SK-N-SH treated with all-trans-retinoic acid at 6 μM for 48 hours (cell line): Measurements from ENCODE around the gene WDR19.

Experiments used
- ATAC-seq: fragments of 200-7000 bp; cut with Tn5 transposase; 3 replicates; pipeline ENCODE4 v1.9.1; 2020; ENCODE audit warnings: mild to moderate bottlenecking, moderate library complexity
- ARNTL ChIP-seq: fragments of 450-650 bp; formaldehyde crosslinking; IDR thresholded peaks from 2 replicates; pipeline ENCODE4 v1.5.0; 2020; ENCODE audit warnings: low read depth, mild to moderate bottlenecking, moderate library complexity, borderline replicate concordance
- BACH2 ChIP-seq: fragments of 250-450 bp; sonication (Bioruptor Pico); IDR thresholded peaks from 2 replicates; pipeline ENCODE4 v1.9.0; 2021; ENCODE audit warnings: mild to moderate bottlenecking, borderline replicate concordance
- CSDC2 ChIP-seq: fragments of 250-450 bp; sonication (Bioruptor Pico); IDR thresholded peaks from 2 replicates; pipeline ENCODE4 v1.5.0; 2020; ENCODE audit warnings: mild to moderate bottlenecking, moderate library complexity
- ESRRG ChIP-seq: fragments of 250-450 bp; sonication (Bioruptor Pico); IDR thresholded peaks from 2 replicates; pipeline ENCODE4 v1.6.1; 2021; ENCODE audit warnings: mild to moderate bottlenecking
- GLIS3 ChIP-seq: fragments of 250-450 bp; sonication (Bioruptor Pico); IDR thresholded peaks from 2 replicates; pipeline ENCODE4 v1.5.0; 2020; ENCODE audit warnings: mild to moderate bottlenecking, moderate library complexity
- OSR1 ChIP-seq: fragments of 250-450 bp; sonication (Bioruptor Pico); IDR thresholded peaks from 2 replicates; pipeline ENCODE4 v1.8.0; 2022; ENCODE audit warnings: moderate library complexity, mild to moderate bottlenecking, inconsistent platforms
- PPARA ChIP-seq: fragments of 250-450 bp; sonication (Bioruptor Pico); IDR thresholded peaks from 2 replicates; pipeline ENCODE4 v1.5.0; 2020; ENCODE audit warnings: mild to moderate bottlenecking, borderline replicate concordance
- RARB ChIP-seq: fragments of 250-450 bp; sonication (Bioruptor Pico); IDR thresholded peaks from 2 replicates; pipeline ENCODE4 v1.8.0; 2021; ENCODE audit warnings: mild to moderate bottlenecking, moderate library complexity
- SNAI2 ChIP-seq: fragments of 250-450 bp; sonication (Bioruptor Pico); IDR thresholded peaks from 2 replicates; pipeline ENCODE4 v1.5.0; 2020; ENCODE audit warnings: mild to moderate bottlenecking, moderate library complexity
- TCF4 ChIP-seq: fragments of 250-450 bp; sonication (Bioruptor Pico); IDR thresholded peaks from 2 replicates; pipeline ENCODE4 v1.8.0; 2021; ENCODE audit warnings: mild to moderate bottlenecking, moderate library complexity, borderline replicate concordance
- TOX ChIP-seq: fragments of 250-450 bp; sonication (Bioruptor Pico); IDR thresholded peaks from 2 replicates; pipeline ENCODE4 v1.8.0; 2021; ENCODE audit warnings: mild to moderate bottlenecking, moderate library complexity, borderline replicate concordance
- ZC3H10 ChIP-seq: fragments of 250-450 bp; sonication (Bioruptor Pico); IDR thresholded peaks from 2 replicates; pipeline ENCODE4 v1.5.1; 2021; ENCODE audit warnings: mild to moderate bottlenecking, moderate library complexity
- ZFP3 ChIP-seq: fragments of 250-450 bp; sonication (Bioruptor Pico); IDR thresholded peaks from 2 replicates; pipeline ENCODE4 v1.5.0; 2020; ENCODE audit warnings: mild to moderate bottlenecking, moderate library complexity
- ZFP30 ChIP-seq: fragments of 450-650 bp; formaldehyde crosslinking; IDR thresholded peaks from 2 replicates; pipeline ENCODE4 v1.5.0; 2022; ENCODE audit warnings: mild to moderate bottlenecking, moderate library complexity
- ZNF565 ChIP-seq: fragments of 450-650 bp; formaldehyde crosslinking; conservative IDR thresholded peaks from 2 replicates; pipeline ENCODE4 v1.5.0; 2020; ENCODE audit warnings: low read depth, mild to moderate bottlenecking, moderate library complexity
- ZNF70 ChIP-seq: fragments of 450-650 bp; formaldehyde crosslinking; IDR thresholded peaks from 2 replicates; pipeline ENCODE4 v1.5.0; 2020; ENCODE audit warnings: mild to moderate bottlenecking, moderate library complexity
- ZNF8 ChIP-seq: fragments of 450-650 bp; formaldehyde crosslinking; IDR thresholded peaks from 2 replicates; pipeline ENCODE4 v1.5.0; 2020; ENCODE audit warnings: mild to moderate bottlenecking, moderate library complexity
- TF ChIP-seq, protein P1 (sequence below): fragments of 250-450 bp; sonication (Bioruptor Pico); IDR thresholded peaks from 2 replicates; pipeline ENCODE4 v1.5.0; 2020; ENCODE audit warnings: mild to moderate bottlenecking, moderate library complexity
- TF ChIP-seq, protein P2 (sequence below): fragments of 250-450 bp; sonication (Bioruptor Pico); IDR thresholded peaks from 2 replicates; pipeline ENCODE4 v1.5.1; 2021; ENCODE audit warnings: mild to moderate bottlenecking, moderate library complexity
- TF ChIP-seq, protein P3 (sequence below): fragments of 250-450 bp; sonication (Bioruptor Pico); IDR thresholded peaks from 2 replicates; pipeline ENCODE4 v1.8.0; 2020; ENCODE audit warnings: mild to moderate bottlenecking, moderate library complexity, borderline replicate concordance
- TF ChIP-seq, protein P4 (sequence below): fragments of 250-450 bp; sonication (Bioruptor Pico); IDR thresholded peaks from 2 replicates; pipeline ENCODE4 v1.5.1; 2020; ENCODE audit warnings: low read depth, mild to moderate bottlenecking, moderate library complexity
- TF ChIP-seq, protein P5 (sequence below): fragments of 250-450 bp; sonication (Bioruptor Pico); IDR thresholded peaks from 2 replicates; pipeline ENCODE4 v1.8.0; 2021; ENCODE audit warnings: low read depth, mild to moderate bottlenecking, moderate library complexity, borderline replicate concordance

Gene WDR19

DNA sequence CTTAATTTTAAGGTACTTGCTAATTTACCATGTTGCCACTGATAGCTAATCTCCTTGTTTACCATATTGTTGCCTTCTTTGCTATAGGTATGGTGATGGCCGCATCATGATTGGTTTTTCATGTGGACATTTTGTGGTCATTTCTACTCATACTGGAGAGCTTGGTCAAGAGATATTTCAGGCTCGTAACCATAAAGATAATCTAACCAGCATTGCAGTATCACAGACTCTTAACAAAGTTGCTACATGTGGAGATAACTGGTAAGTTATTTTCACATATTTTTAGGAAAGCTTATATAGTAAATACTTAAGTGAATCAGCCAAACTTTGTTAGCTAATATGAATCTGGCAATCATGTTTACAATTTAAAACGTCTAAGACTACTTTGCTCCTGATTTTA is 23.1 kb downstream of the WDR19 start:
- no peak for ATAC-seq
- TF ChIP-seq, protein P1, sequence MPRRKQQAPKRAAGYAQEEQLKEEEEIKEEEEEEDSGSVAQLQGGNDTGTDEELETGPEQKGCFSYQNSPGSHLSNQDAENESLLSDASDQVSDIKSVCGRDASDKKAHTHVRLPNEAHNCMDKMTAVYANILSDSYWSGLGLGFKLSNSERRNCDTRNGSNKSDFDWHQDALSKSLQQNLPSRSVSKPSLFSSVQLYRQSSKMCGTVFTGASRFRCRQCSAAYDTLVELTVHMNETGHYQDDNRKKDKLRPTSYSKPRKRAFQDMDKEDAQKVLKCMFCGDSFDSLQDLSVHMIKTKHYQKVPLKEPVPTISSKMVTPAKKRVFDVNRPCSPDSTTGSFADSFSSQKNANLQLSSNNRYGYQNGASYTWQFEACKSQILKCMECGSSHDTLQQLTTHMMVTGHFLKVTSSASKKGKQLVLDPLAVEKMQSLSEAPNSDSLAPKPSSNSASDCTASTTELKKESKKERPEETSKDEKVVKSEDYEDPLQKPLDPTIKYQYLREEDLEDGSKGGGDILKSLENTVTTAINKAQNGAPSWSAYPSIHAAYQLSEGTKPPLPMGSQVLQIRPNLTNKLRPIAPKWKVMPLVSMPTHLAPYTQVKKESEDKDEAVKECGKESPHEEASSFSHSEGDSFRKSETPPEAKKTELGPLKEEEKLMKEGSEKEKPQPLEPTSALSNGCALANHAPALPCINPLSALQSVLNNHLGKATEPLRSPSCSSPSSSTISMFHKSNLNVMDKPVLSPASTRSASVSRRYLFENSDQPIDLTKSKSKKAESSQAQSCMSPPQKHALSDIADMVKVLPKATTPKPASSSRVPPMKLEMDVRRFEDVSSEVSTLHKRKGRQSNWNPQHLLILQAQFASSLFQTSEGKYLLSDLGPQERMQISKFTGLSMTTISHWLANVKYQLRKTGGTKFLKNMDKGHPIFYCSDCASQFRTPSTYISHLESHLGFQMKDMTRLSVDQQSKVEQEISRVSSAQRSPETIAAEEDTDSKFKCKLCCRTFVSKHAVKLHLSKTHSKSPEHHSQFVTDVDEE (CRISPR knock-in tag) = no peak
- TF ChIP-seq SNAI2 (CRISPR knock-in tag) (no peak), PPARA (CRISPR knock-in tag) (no peak), CSDC2 (CRISPR knock-in tag) (no peak), GLIS3 (CRISPR knock-in tag) (no peak), ZFP30 (CRISPR knock-in tag) (no peak), ZNF8 (CRISPR knock-in tag) (no peak), ZFP3 (no peak), ARNTL (CRISPR knock-in tag) (no peak), TCF4 (no peak), OSR1 (CRISPR knock-in tag) (no peak), ESRRG (CRISPR knock-in tag) (no peak), TOX (no peak), RARB (no peak), ZNF565 (CRISPR knock-in tag) (no peak)
- TF ChIP-seq, protein P2, sequence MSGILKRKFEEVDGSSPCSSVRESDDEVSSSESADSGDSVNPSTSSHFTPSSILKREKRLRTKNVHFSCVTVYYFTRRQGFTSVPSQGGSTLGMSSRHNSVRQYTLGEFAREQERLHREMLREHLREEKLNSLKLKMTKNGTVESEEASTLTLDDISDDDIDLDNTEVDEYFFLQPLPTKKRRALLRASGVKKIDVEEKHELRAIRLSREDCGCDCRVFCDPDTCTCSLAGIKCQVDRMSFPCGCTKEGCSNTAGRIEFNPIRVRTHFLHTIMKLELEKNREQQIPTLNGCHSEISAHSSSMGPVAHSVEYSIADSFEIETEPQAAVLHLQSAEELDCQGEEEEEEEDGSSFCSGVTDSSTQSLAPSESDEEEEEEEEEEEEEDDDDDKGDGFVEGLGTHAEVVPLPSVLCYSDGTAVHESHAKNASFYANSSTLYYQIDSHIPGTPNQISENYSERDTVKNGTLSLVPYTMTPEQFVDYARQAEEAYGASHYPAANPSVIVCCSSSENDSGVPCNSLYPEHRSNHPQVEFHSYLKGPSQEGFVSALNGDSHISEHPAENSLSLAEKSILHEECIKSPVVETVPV (CRISPR knock-in tag) = no peak
- TF ChIP-seq, protein P3, sequence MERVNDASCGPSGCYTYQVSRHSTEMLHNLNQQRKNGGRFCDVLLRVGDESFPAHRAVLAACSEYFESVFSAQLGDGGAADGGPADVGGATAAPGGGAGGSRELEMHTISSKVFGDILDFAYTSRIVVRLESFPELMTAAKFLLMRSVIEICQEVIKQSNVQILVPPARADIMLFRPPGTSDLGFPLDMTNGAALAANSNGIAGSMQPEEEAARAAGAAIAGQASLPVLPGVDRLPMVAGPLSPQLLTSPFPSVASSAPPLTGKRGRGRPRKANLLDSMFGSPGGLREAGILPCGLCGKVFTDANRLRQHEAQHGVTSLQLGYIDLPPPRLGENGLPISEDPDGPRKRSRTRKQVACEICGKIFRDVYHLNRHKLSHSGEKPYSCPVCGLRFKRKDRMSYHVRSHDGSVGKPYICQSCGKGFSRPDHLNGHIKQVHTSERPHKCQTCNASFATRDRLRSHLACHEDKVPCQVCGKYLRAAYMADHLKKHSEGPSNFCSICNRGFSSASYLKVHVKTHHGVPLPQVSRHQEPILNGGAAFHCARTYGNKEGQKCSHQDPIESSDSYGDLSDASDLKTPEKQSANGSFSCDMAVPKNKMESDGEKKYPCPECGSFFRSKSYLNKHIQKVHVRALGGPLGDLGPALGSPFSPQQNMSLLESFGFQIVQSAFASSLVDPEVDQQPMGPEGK (CRISPR knock-in tag) = no peak
- TF ChIP-seq, protein P4, sequence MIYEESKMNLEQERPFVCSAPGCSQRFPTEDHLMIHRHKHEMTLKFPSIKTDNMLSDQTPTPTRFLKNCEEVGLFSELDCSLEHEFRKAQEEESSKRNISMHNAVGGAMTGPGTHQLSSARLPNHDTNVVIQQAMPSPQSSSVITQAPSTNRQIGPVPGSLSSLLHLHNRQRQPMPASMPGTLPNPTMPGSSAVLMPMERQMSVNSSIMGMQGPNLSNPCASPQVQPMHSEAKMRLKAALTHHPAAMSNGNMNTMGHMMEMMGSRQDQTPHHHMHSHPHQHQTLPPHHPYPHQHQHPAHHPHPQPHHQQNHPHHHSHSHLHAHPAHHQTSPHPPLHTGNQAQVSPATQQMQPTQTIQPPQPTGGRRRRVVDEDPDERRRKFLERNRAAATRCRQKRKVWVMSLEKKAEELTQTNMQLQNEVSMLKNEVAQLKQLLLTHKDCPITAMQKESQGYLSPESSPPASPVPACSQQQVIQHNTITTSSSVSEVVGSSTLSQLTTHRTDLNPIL (CRISPR knock-in tag) = no peak
- TF ChIP-seq, protein P5, sequence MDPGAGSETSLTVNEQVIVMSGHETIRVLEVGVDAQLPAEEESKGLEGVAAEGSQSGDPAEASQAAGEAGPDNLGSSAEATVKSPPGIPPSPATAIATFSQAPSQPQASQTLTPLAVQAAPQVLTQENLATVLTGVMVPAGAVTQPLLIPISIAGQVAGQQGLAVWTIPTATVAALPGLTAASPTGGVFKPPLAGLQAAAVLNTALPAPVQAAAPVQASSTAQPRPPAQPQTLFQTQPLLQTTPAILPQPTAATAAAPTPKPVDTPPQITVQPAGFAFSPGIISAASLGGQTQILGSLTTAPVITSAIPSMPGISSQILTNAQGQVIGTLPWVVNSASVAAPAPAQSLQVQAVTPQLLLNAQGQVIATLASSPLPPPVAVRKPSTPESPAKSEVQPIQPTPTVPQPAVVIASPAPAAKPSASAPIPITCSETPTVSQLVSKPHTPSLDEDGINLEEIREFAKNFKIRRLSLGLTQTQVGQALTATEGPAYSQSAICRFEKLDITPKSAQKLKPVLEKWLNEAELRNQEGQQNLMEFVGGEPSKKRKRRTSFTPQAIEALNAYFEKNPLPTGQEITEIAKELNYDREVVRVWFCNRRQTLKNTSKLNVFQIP (CRISPR knock-in tag) = no peak

DNA sequence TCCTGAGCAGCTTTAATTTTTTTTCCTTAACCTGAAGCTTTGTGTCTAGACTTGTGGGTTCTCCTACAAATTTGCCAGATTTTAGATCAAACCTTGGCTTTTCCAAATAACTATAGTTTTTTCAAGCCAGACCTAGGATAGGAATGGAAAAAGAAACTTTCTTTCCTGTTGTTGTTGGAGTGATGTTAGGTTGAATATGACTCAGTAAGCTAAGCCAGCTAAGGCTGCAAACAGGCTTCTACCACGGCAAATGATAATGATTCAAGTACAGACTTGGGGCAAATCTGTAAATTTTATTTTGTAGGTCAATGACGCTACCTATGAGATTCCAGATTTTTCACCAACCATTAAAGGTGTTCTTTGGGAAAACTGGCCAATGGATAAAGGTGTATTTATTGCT is 45.6 kb downstream of the WDR19 start:
- ATAC-seq = no peak
- TF ChIP-seq TOX (no peak), ZNF565 (CRISPR knock-in tag) (no peak), ZC3H10 (no peak), ZFP3 (no peak), BACH2 (CRISPR knock-in tag) (no peak), CSDC2 (CRISPR knock-in tag) (no peak), ZNF70 (no peak), ZFP30 (CRISPR knock-in tag) (no peak), TCF4 (no peak)
- TF ChIP-seq, protein P2 (CRISPR knock-in tag) = no peak
- TF ChIP-seq, protein P1 (CRISPR knock-in tag) = no peak
- TF ChIP-seq, protein P5 (CRISPR knock-in tag) = no peak
